DND-41 (cell line): ENCODE results near the gene GRIFIN.

ENCODE experiments used
- ATAC-seq: fragments of 200-7000 bp; cut with Tn5 transposase; 3 replicates; pipeline ENCODE4 v1.9.1; 2021; ENCODE audit warnings: low read depth; ENCODE audit not compliant: insufficient read depth
- DNase-seq: peaks from one replicate; pipeline ENCODE4 v3.0.0-alpha.2; 2020
- H2AFZ ChIP-seq: 2 replicates; pipeline ENCODE4 v1.6.0; 2012; ENCODE audit warnings: low read depth, low read length
- H3K27ac ChIP-seq: 2 replicates; pipeline ENCODE4 v1.5.1; 2012; ENCODE audit warnings: low read length, inconsistent platforms
- H3K27me3 ChIP-seq: fragments of 200-600 bp; sonication (generic); 2 replicates; pipeline ENCODE4 v1.6.0; 2012; ENCODE audit warnings: low read length, mild to moderate bottlenecking, inconsistent platforms; ENCODE audit not compliant: insufficient read depth, poor library complexity
- H3K36me3 ChIP-seq: 2 replicates; pipeline ENCODE4 v1.5.1; 2012; ENCODE audit warnings: low read length, inconsistent platforms; ENCODE audit not compliant: insufficient read depth
- H3K4me1 ChIP-seq: 2 replicates; pipeline ENCODE4 v1.5.1; 2012; ENCODE audit warnings: mild to moderate bottlenecking, low read length; ENCODE audit not compliant: insufficient read depth
- H3K4me2 ChIP-seq: 2 replicates; pipeline ENCODE4 v1.6.0; 2012; ENCODE audit warnings: mild to moderate bottlenecking, moderate library complexity, low read length, inconsistent platforms; ENCODE audit not compliant: insufficient read depth
- H3K4me3 ChIP-seq, 2 experiments: fragments of 200-600 bp in 1 of 2; shearing (Covaris generic) in 1 of 2; 2 replicates each; pipeline ENCODE4 v1.5.1; 2012 to 2016; ENCODE audit warnings: inconsistent platforms in 2 of 2, low read length in 2 of 2, mild to moderate bottlenecking in 2 of 2, low read depth in 1 of 2, moderate library complexity in 1 of 2
- H3K79me2 ChIP-seq: 2 replicates; pipeline ENCODE4 v1.6.0; 2012; ENCODE audit warnings: low read length, inconsistent platforms; ENCODE audit not compliant: insufficient read depth
- H3K9ac ChIP-seq: 2 replicates; pipeline ENCODE4 v1.6.0; 2012; ENCODE audit warnings: low read depth, mild to moderate bottlenecking, inconsistent platforms, low read length, moderate library complexity
- H3K9me3 ChIP-seq: 2 replicates; pipeline ENCODE4 v1.5.1; 2012; ENCODE audit warnings: low read length, moderate library complexity, mild to moderate bottlenecking, inconsistent platforms; ENCODE audit not compliant: insufficient read depth, severe bottlenecking
- H4K20me1 ChIP-seq: 2 replicates; pipeline ENCODE4 v1.6.0; 2012; ENCODE audit warnings: low read length; ENCODE audit not compliant: insufficient read depth
- CTCF ChIP-seq: IDR thresholded peaks from 2 replicates; pipeline ENCODE4 v1.5.1; 2012; ENCODE audit warnings: borderline replicate concordance, low read length, moderate library complexity, mild to moderate bottlenecking; ENCODE audit not compliant: poor library complexity, severe bottlenecking; ENCODE audit errors: extremely low read depth
- EZH2 ChIP-seq: IDR thresholded peaks from 3 replicates; pipeline ENCODE4 v1.6.1; 2012; ENCODE audit warnings: borderline replicate concordance, low read depth, mild to moderate bottlenecking, moderate library complexity, low read length, inconsistent platforms; ENCODE audit not compliant: severe bottlenecking

The GRIFIN gene

GRCh38 chr7:2446676-2447075 lies 29.5 kb downstream of the GRIFIN start:
- H3K9me3 ChIP-seq, result no peaks in the 10 kb centered on the region
- peaks cover 4% of the 10 kb centered on the region; the same call in 1 of the 2 replicates for H3K4me1 ChIP-seq
- no peak overlapping the region for H3K27ac ChIP-seq
- no peaks in the 10 kb centered on the region for H4K20me1 ChIP-seq
- no peak overlapping the region for H2AFZ ChIP-seq
- no peaks in the 10 kb centered on the region for H3K27me3 ChIP-seq
- H3K4me2 ChIP-seq, result no peak overlapping the region
- no peak overlapping the region for H3K9ac ChIP-seq
- no peaks in the 10 kb centered on the region for H3K79me2 ChIP-seq
- no peak overlapping the region for H3K4me3 ChIP-seq
- H3K36me3 ChIP-seq, result no peaks in the 10 kb centered on the region
- no peak for ATAC-seq
- no peak for DNase-seq
- TF ChIP-seq CTCF (no peak), EZH2 (no peak)

- H2AFZ ChIP-seq, result no peak overlapping the region
- no peak overlapping the region for H3K27ac ChIP-seq
- H3K27me3 ChIP-seq, result no peaks in the 10 kb centered on the region
- no peaks in the 10 kb centered on the region for H3K9me3 ChIP-seq
- ATAC-seq (no peak), DNase-seq (no peak)
- H3K79me2 ChIP-seq, result no peaks in the 10 kb centered on the region
- H4K20me1 ChIP-seq, result no peaks in the 10 kb centered on the region
- no peaks in the 10 kb centered on the region for H3K36me3 ChIP-seq
- no peak overlapping the region for H3K4me2 ChIP-seq
- no peaks in the 10 kb centered on the region for H3K4me1 ChIP-seq
- no peak overlapping the region for H3K4me3 ChIP-seq
- no peak overlapping the region for H3K9ac ChIP-seq
- no peak for TF ChIP-seq CTCF
- TF ChIP-seq EZH2, result no peak
Measured at GRCh38 chr7:2445898-2446555, 30.2 kb downstream of the GRIFIN start.

DNA sequence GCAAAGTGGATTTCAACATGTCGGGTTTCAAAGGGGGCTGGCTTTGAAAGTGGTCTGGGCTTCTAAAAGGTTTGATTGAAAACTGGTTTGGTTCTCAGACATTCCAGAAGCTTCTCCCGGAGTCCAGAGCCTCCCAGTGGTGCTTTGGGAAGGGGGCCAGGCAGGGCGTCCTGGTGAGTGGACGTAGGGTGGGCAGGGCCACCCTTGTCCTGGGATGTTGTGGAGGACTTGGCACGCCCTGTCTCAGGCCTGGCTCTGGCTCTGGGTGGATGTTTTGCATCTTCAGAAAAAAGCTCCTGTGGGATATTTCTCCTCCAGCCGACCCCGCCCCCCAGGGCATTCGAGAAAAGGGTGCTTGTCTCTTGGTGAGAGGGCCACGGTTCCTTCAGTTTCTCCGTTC lies 31.2 kb downstream of the GRIFIN start:
- no peak for DNase-seq
- Histone ChIP-seq H3K9ac (no peak overlapping the region), H3K4me3 (no peak overlapping the region), H3K36me3 (no peaks in the 10 kb centered on the region), H4K20me1 (no peaks in the 10 kb centered on the region; the same call in 1 of the 2 replicates), H3K27ac (no peak overlapping the region), H3K27me3 (no peaks in the 10 kb centered on the region), H2AFZ (no peak overlapping the region), H3K9me3 (no peaks in the 10 kb centered on the region), H3K79me2 (no peaks in the 10 kb centered on the region), H3K4me2 (no peak overlapping the region), H3K4me1 (no peaks in the 10 kb centered on the region)
- no peak for TF ChIP-seq EZH2
- TF ChIP-seq CTCF, result no peak
- ATAC-seq, result no peak

DNA sequence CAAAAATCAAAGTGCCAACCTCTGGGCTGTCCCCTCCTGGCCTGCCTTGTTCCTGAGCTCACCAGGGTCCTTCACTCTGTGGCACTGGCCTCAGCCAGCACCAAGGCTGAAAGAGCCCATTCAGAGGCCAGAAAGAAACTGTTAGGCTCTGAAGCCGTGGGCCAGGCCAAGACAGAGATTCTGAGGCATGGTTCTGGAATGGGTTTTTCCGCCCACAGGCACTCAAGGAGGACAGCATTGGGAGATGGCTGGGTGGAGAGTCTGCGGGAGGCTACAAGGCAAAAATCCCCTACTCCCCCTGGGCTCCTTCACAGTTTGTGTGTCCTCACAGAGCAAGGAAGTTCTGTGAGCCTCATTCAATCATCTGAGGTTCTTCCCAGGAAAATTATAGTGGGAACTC lies 31.7 kb downstream of the GRIFIN start:
- Histone ChIP-seq H2AFZ (no peak overlapping the region), H3K27ac (no peak overlapping the region), H3K79me2 (no peaks in the 10 kb centered on the region), H3K4me3 (no peak overlapping the region), H4K20me1 (no peaks in the 10 kb centered on the region; the same call in 1 of the 2 replicates), H3K4me2 (no peak overlapping the region), H3K4me1 (no peaks in the 10 kb centered on the region), H3K9ac (no peak overlapping the region), H3K36me3 (no peaks in the 10 kb centered on the region), H3K9me3 (no peaks in the 10 kb centered on the region), H3K27me3 (no peaks in the 10 kb centered on the region)
- DNase-seq, result no peak
- ATAC-seq, result no peak
- TF ChIP-seq CTCF, result no peak
- no peak for TF ChIP-seq EZH2
